GM06990 (cell line): Measurements from ENCODE around the gene NSD2.

ENCODE experiments used
- DNase-seq: peaks from one replicate; pipeline ENCODE4 v3.0.0-alpha.2; 2011; ENCODE audit not compliant: insufficient read length; ENCODE audit errors: extremely low read depth
- H3K27me3 ChIP-seq: replicated peaks from 2 replicates; pipeline ENCODE4 v1.6.0; 2011; ENCODE audit warnings: low read length; ENCODE audit not compliant: control insufficient read depth, insufficient read depth
- H3K36me3 ChIP-seq: 2 replicates; pipeline ENCODE4 v1.5.1; 2011; ENCODE audit warnings: low read length; ENCODE audit not compliant: control insufficient read depth, insufficient read depth
- H3K4me3 ChIP-seq: replicated peaks from 2 replicates; pipeline ENCODE4 v1.5.1; 2011; ENCODE audit warnings: low read depth, mild to moderate bottlenecking, control low read depth, low read length
- CTCF ChIP-seq: IDR thresholded peaks from 2 replicates; pipeline ENCODE4 v1.5.1; 2011; ENCODE audit warnings: low read length, control low read depth, mild to moderate bottlenecking, inconsistent platforms; ENCODE audit not compliant: insufficient read depth, poor library complexity, severe bottlenecking

NSD2 gene

GRCh38 chr4:2007804-2008670 lies 136.8 kb downstream of the NSD2 start:
- no peak for DNase-seq
- peak overlapping the region; percentile 98 for H3K4me3 ChIP-seq
- no peaks in the 10 kb centered on the region for H3K27me3 ChIP-seq
- no peak for TF ChIP-seq CTCF
- H3K36me3 ChIP-seq, result peaks cover 2% of the 10 kb centered on the region

- no peak for TF ChIP-seq CTCF
- H3K4me3 ChIP-seq, result peak overlapping the region; percentile 98
Measured at GRCh38 chr4:2008671-2008920, 137.4 kb downstream of the NSD2 start.

GRCh38 chr4:2008921-2009650 lies 137.9 kb downstream of the NSD2 start, which contains the start of gene NELFA:
TSS of gene NELFA (minus strand) at chr4:2008974. CDS start at chr4:2008959, 15 bp downstream.
- no peaks in the 10 kb centered on the region for H3K27me3 ChIP-seq
- DNase-seq, result peak; percentile 93
- peak within 1 kb of the TSS; percentile 98 for H3K4me3 ChIP-seq
- no peaks in the 10 kb centered on the region; the same call in 1 of the 2 replicates for H3K36me3 ChIP-seq
- TF ChIP-seq CTCF, result no peak

More at GRCh38 chr4:2008671-2008920, 137.4 kb downstream of the NSD2 start:
- DNase-seq, result no peak
- H3K36me3 ChIP-seq, result no peaks in the 10 kb centered on the region; the same call in none of the 2 replicates
- no peaks in the 10 kb centered on the region for H3K27me3 ChIP-seq

GRCh38 chr4:2009651-2010233 lies 138.5 kb downstream of the NSD2 start:
- H3K27me3 ChIP-seq, result no peaks in the 10 kb centered on the region
- DNase-seq, result peak; percentile 56
- H3K36me3 ChIP-seq, result no peaks in the 10 kb centered on the region; the same call in 1 of the 2 replicates
- H3K4me3 ChIP-seq, result peak overlapping the region; percentile 98
- peak; percentile 4 for TF ChIP-seq CTCF

- TF ChIP-seq CTCF, result no peak
- Histone ChIP-seq H3K27me3 (no peaks in the 10 kb centered on the region), H3K36me3 (no peaks in the 10 kb centered on the region), H3K4me3 (no peak overlapping the region)
- no peak for DNase-seq
Measured at GRCh38 chr4:2011583-2011982, 140.4 kb downstream of the NSD2 start.
